Endodermal cell (in vitro differentiated cells): ENCODE results near the gene QSOX2. TPM values are rescaled to one million over a fixed set of nuclear protein-coding genes. Genes with fewer than 3 reads are reported as not detected.

Source experiments
- DNase-seq: peaks from one replicate; pipeline ENCODE4 v3.0.0-alpha.2; 2017
- H3K27ac ChIP-seq: 2 replicates; pipeline ENCODE4 v1.5.1; 2013; ENCODE audit warnings: mild to moderate bottlenecking, low read depth, low read length, moderate library complexity
- H3K27me3 ChIP-seq: 2 replicates; pipeline ENCODE4 v1.6.1; 2013; ENCODE audit warnings: mild to moderate bottlenecking, low read length, moderate library complexity; ENCODE audit not compliant: insufficient read depth, control insufficient read depth, poor library complexity, severe bottlenecking
- H3K36me3 ChIP-seq: 2 replicates; pipeline ENCODE4 v1.7.0; 2013; ENCODE audit warnings: mild to moderate bottlenecking, low read length, moderate library complexity; ENCODE audit not compliant: control insufficient read depth, insufficient read depth
- H3K4me1 ChIP-seq: one replicate; pipeline ENCODE4 v1.7.0; 2013; ENCODE audit warnings: low read length; ENCODE audit not compliant: control insufficient read depth, insufficient read depth
- H3K4me3 ChIP-seq: 2 replicates; pipeline ENCODE4 v1.5.1; 2013; ENCODE audit warnings: mild to moderate bottlenecking, low read length, moderate library complexity
- H3K9ac ChIP-seq: 2 replicates; pipeline ENCODE4 v1.6.1; 2013; ENCODE audit warnings: mild to moderate bottlenecking, low read length, moderate library complexity; ENCODE audit not compliant: poor library complexity, severe bottlenecking; ENCODE audit errors: extremely low read depth
- H3K9me3 ChIP-seq: 2 replicates; pipeline ENCODE4 v1.6.1; 2013; ENCODE audit warnings: mild to moderate bottlenecking, low read length, moderate library complexity; ENCODE audit not compliant: control insufficient read depth
- H3K27ac Mint-ChIP-seq: 2 replicates; pipeline ENCODE4 v1.8.0; 2020; ENCODE audit warnings: mixed read lengths
- H3K27me3 Mint-ChIP-seq: 2 replicates; pipeline ENCODE4 v1.8.0; 2021; ENCODE audit warnings: mild to moderate bottlenecking, mixed read lengths; ENCODE audit not compliant: insufficient read depth
- H3K36me3 Mint-ChIP-seq: 2 replicates; pipeline ENCODE4 v1.8.0; 2020; ENCODE audit warnings: low read depth, mixed read lengths
- H3K4me1 Mint-ChIP-seq: 2 replicates; pipeline ENCODE4 v1.8.0; 2020; ENCODE audit warnings: mixed read lengths
- H3K4me3 Mint-ChIP-seq: 2 replicates; pipeline ENCODE4 v1.8.0; 2020; ENCODE audit warnings: mild to moderate bottlenecking, moderate library complexity, mixed read lengths
- H3K9me3 Mint-ChIP-seq: 2 replicates; pipeline ENCODE4 v1.8.0; 2020; ENCODE audit warnings: mild to moderate bottlenecking, mixed read lengths
- CTCF ChIP-seq: fragments of 200-600 bp; sonication (generic); conservative IDR thresholded peaks from 2 replicates; pipeline ENCODE4 v1.5.0; 2021; ENCODE audit warnings: antibody characterized with exemption, mild to moderate bottlenecking
- WGBS, 2 experiments: methylation state at CpG; one replicate each; pipeline versions ENCODE4 v1.1.5 to v1.1.7; 2013; ENCODE audit warnings: missing lambda C conversion rate in 2 of 2, mixed read lengths in 1 of 2; ENCODE audit not compliant: insufficient coverage in 1 of 2, insufficient read length in 1 of 2; 5-methylcytosine and 5-hydroxymethylcytosine counted together
- total RNA-seq, 2 donors: library from RNA; stranded (reverse); fragmentation: NEBNext Ultra II Directional in 1 of 2; extraction: Animal tissue kit (Norgen Biotek cat#: 25700) in 1 of 2; gene quantifications; 2 replicates in 1 of 2; 3 replicates in 1 of 2; pipeline ENCODE4 v1.2.1, GENCODE V29; 2021

The QSOX2 gene
- total RNA-seq, 2 donors from 2014 or later, result 22.0 to 26.3 TPM

DNA sequence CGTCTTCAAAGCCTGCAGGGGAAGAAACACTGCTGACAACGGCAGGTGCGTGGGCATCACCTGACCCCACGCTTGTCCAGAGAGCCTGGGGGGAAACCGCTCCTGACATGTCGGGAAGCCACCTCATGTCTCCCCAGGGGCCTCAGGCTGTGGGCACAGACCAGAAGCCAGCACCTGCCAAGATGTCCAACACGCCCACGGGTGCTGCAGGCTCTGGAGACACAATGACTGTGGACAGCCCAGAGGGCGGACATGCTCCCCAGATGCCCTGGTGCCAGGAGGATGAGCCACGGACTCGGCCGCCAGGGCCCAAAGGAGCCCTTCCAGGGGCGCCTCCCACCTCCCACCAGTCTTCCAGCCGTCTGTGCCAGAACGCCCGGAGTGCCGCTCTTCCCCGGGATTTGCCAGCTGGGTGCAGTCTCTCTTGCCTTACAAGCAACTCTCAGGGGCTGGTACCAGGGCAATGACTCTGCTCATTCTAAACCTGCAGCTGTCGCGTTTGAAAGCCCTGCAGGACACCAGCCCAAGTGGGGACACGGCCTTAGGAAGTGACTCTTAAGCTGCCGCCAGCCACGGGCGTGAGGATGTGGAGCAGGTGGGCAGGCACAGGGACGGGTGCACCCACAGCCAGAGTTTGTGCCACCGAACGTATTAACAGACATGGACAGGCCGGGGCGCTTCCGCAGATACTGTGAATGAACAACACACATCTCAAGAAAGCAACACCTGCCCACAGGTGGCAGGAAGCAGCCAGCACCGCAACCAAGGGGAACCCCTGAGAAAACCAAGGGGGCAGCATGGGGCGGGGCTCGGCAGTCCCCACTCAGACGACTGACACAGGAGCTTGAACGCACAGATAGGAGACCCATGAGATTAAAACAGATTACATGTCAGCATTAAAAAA, 33.9 kb downstream of the QSOX2 start:
- 93 to 96% methylated on average over 24 to 35 of the region's 35 CpGs for WGBS, 2 experiments
- peaks cover 41% of the 10 kb centered on the region for H3K36me3 Mint-ChIP-seq
- Histone ChIP-seq H3K4me1 (no peaks in the 10 kb centered on the region), H3K9ac (no peak overlapping the region), H3K36me3 (peaks cover 24% of the 10 kb centered on the region), H3K27ac (no peak overlapping the region), H3K4me3 (no peak overlapping the region), H3K27me3 (no peaks in the 10 kb centered on the region), H3K9me3 (peaks cover 10% of the 10 kb centered on the region)
- TF ChIP-seq CTCF, result no peak
- H3K9me3 Mint-ChIP-seq, result peaks cover 3% of the 10 kb centered on the region
- H3K4me3 Mint-ChIP-seq, result no peak overlapping the region
- DNase-seq, result no peak
- H3K27ac Mint-ChIP-seq, result no peak overlapping the region
- no peaks in the 10 kb centered on the region for H3K27me3 Mint-ChIP-seq
- H3K4me1 Mint-ChIP-seq, result no peaks in the 10 kb centered on the region

DNA sequence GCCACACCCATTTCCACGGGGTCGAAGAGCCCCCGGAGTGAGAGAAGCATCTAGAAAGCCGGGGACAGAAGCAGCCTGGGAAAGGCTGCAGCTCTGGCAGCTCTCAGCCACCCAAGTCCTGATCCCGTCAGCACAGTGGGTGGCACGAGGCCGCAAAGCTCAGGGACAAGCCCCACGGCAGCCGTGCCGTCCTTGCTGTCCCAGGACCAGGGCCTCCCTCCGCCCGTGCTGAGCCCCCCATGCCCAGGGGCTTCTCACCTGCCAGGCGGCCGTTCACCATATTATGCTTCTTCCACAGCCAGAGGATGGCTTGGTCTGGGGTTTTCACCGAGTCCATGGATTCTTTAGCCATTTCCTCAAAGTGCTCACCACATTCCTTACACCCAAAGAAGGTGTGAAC, 34.6 kb downstream of the QSOX2 start:
- Histone ChIP-seq H3K9me3 (peaks cover 10% of the 10 kb centered on the region), H3K4me3 (no peak overlapping the region), H3K36me3 (peaks cover 24% of the 10 kb centered on the region), H3K27ac (no peak overlapping the region), H3K9ac (no peak overlapping the region), H3K27me3 (peaks cover 3% of the 10 kb centered on the region), H3K4me1 (no peaks in the 10 kb centered on the region)
- Mint-ChIP-seq H3K4me1 (no peaks in the 10 kb centered on the region), H3K27ac (no peak overlapping the region), H3K4me3 (no peak overlapping the region), H3K9me3 (peaks cover 3% of the 10 kb centered on the region), H3K27me3 (no peaks in the 10 kb centered on the region), H3K36me3 (peaks cover 40% of the 10 kb centered on the region)
- 86 to 94% methylated on average over 11 to 15 of the region's 15 CpGs for WGBS, 2 experiments
- TF ChIP-seq CTCF, result no peak
- no peak for DNase-seq

- DNase-seq, result no peak
- no peak overlapping the region for H3K4me3 Mint-ChIP-seq
- H3K36me3 Mint-ChIP-seq, result peaks cover 34% of the 10 kb centered on the region
- H3K27me3 Mint-ChIP-seq, result no peaks in the 10 kb centered on the region
- Histone ChIP-seq H3K4me3 (no peak overlapping the region), H3K36me3 (peaks cover 22% of the 10 kb centered on the region), H3K9me3 (peaks cover 10% of the 10 kb centered on the region), H3K27ac (no peak overlapping the region), H3K9ac (no peak overlapping the region), H3K27me3 (peaks cover 10% of the 10 kb centered on the region), H3K4me1 (no peaks in the 10 kb centered on the region)
- no peaks in the 10 kb centered on the region for H3K4me1 Mint-ChIP-seq
- WGBS, 2 experiments, result 93 to 94% methylated on average over 7 to 16 of the region's 16 CpGs
- TF ChIP-seq CTCF, result no peak
- H3K9me3 Mint-ChIP-seq, result peaks cover 3% of the 10 kb centered on the region
- H3K27ac Mint-ChIP-seq, result no peak overlapping the region
Measured at GRCh38 chr9:136210276-136210675, 35.3 kb downstream of the QSOX2 start.
